Effector memory CD8-positive, alpha-beta T cell (primary cell): Measurements from ENCODE around the gene SLC12A5.

ENCODE experiments used
- ATAC-seq: fragments of 150-1000 bp; cut with Tn5 transposase; replicated peaks from 2 replicates; pipeline ENCODE4 v1.10.0; 2021; ENCODE audit warnings: mild to moderate bottlenecking, moderate library complexity
- DNase-seq, 3 experiments: peaks; one replicate each; pipeline ENCODE4 v3.0.0; 2021
- H3K27ac Mint-ChIP-seq, 2 donors: one replicate each; pipeline ENCODE4 v1.8.0; 2022; ENCODE audit warnings: mild to moderate bottlenecking in 2 of 2, mixed read lengths in 2 of 2, moderate library complexity in 2 of 2
- H3K27me3 Mint-ChIP-seq, 2 donors: one replicate each; pipeline ENCODE4 v1.8.0; 2022; ENCODE audit warnings: mixed read lengths in 2 of 2
- H3K36me3 Mint-ChIP-seq: one replicate; pipeline ENCODE4 v1.8.0; 2022; ENCODE audit warnings: mild to moderate bottlenecking, moderate library complexity, mixed read lengths; ENCODE audit not compliant: insufficient read depth
- H3K4me1 Mint-ChIP-seq, 2 donors: one replicate each; pipeline ENCODE4 v1.8.0; 2022; ENCODE audit warnings: low read depth in 2 of 2, mixed read lengths in 2 of 2
- H3K4me3 Mint-ChIP-seq, 2 donors: one replicate each; pipeline ENCODE4 v1.8.0; 2022; ENCODE audit warnings: mild to moderate bottlenecking in 2 of 2, mixed read lengths in 2 of 2, moderate library complexity in 2 of 2
- H3K9me3 Mint-ChIP-seq, 2 donors: one replicate each; pipeline ENCODE4 v1.8.0; 2022; ENCODE audit warnings: mixed read lengths in 2 of 2

Gene SLC12A5

GRCh38 chr20:46023148-46023484 lies 5.9 kb upstream of the SLC12A5 start:
- H3K27ac Mint-ChIP-seq, result no peak overlapping the region
- peaks cover 10 to 15% of the 10 kb centered on the region in 2 donors for H3K4me1 Mint-ChIP-seq
- DNase-seq (no peak), ATAC-seq (no peak)
- H3K4me3 Mint-ChIP-seq, result peak overlapping the region; percentile 17 to 77
- H3K9me3 Mint-ChIP-seq, result no peaks in the 10 kb centered on the region
- peaks cover 62 to 90% of the 10 kb centered on the region in 2 donors for H3K27me3 Mint-ChIP-seq
- H3K36me3 Mint-ChIP-seq, result no peaks in the 10 kb centered on the region

GRCh38 chr20:46023999-46024398 lies 5.0 kb upstream of the SLC12A5 start:
- Mint-ChIP-seq H3K27ac (no peak overlapping the region), H3K4me1 (peaks cover 10 to 17% of the 10 kb centered on the region in 2 donors), H3K27me3 (peaks cover 58 to 90% of the 10 kb centered on the region in 2 donors), H3K9me3 (no peaks in the 10 kb centered on the region), H3K4me3 (peak overlapping the region in 1 of 2 donors; percentile 77), H3K36me3 (no peaks in the 10 kb centered on the region)
- no peak for DNase-seq
- ATAC-seq, result no peak

DNA sequence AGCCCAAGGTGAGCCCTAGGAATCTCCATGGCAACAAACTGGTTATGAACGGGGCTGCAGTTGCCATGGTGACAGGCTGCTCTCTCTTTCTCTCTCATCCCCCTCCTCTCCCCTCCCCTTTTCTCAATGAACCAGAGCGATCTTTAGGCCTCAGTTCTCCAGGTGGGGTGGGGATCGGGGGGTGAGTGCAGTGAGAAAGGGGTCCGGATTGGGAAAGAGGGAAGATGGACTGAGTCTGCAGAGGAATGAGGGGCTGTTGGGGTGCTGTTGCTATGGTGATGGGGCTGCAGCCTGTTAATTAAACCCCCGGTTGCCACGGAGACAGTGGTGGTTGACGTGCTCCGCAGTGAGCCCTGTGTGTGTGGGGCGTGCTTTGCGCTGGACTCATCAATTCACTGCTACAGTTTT lies 3.6 kb upstream of the SLC12A5 start:
- no peaks in the 10 kb centered on the region for H3K9me3 Mint-ChIP-seq
- ATAC-seq (no peak), DNase-seq (no peak)
- no peak overlapping the region for H3K4me3 Mint-ChIP-seq
- peaks cover 4% of the 10 kb centered on the region for H3K36me3 Mint-ChIP-seq
- peaks cover 70 to 96% of the 10 kb centered on the region in 2 donors for H3K27me3 Mint-ChIP-seq
- peaks cover 10 to 17% of the 10 kb centered on the region in 2 donors for H3K4me1 Mint-ChIP-seq
- H3K27ac Mint-ChIP-seq, result no peak overlapping the region

DNA sequence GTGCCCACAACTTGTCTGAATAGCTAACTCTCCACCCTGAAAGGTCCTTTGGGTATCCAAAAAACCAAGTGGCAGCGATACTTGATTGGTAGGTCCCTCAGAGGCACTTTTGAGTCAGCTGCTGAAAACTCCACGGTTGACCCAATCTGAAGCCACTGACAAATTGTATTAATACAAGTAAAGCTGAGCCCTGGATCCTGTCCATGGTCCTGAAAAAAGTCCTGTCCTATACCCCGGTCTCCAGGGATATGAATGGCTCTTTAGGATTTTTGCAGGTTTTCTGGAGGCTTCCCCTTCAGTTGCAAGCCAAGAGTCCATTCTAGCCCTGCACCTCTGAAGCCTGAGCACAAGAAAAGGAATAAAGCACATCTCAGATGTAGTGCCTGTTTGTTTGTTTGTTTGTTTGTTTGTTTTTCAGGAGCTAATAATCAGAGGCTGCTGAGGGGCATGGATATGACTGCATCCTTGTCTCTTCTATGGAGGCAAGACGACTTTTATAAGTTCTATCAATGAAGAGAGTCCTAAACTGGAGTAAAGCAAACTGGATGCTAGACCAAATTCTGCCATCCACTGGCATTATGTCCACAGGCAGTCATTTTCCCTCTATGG lies 1.7 kb upstream of the SLC12A5 start:
- Mint-ChIP-seq H3K9me3 (no peaks in the 10 kb centered on the region), H3K36me3 (peaks cover 4% of the 10 kb centered on the region), H3K27ac (no peak overlapping the region), H3K27me3 (peaks cover 75 to 96% of the 10 kb centered on the region in 2 donors), H3K4me3 (no peak overlapping the region), H3K4me1 (peaks cover 6 to 11% of the 10 kb centered on the region in 2 donors)
- peak in 2 of 3 experiments; percentile 26 to 39 for DNase-seq
- no peak for ATAC-seq

- H3K36me3 Mint-ChIP-seq, result peaks cover 4% of the 10 kb centered on the region
- no peak for ATAC-seq
- H3K4me3 Mint-ChIP-seq, result no peak overlapping the region
- H3K27ac Mint-ChIP-seq, result no peak overlapping the region
- H3K27me3 Mint-ChIP-seq, result peaks cover 82 to 96% of the 10 kb centered on the region in 2 donors
- peaks cover 6 to 7% of the 10 kb centered on the region in 2 donors for H3K4me1 Mint-ChIP-seq
- no peaks in the 10 kb centered on the region for H3K9me3 Mint-ChIP-seq
- no peak for DNase-seq
Observed at GRCh38 chr20:46028110-46028509, 905 bp upstream of the SLC12A5 start.

GRCh38 chr20:46030284-46031013 lies 1.4 kb downstream of the SLC12A5 start:
- H3K9me3 Mint-ChIP-seq, result no peaks in the 10 kb centered on the region
- DNase-seq (no peak), ATAC-seq (no peak)
- H3K36me3 Mint-ChIP-seq, result peaks cover 4% of the 10 kb centered on the region
- peaks cover 0 to 2% of the 10 kb centered on the region in 2 donors for H3K4me1 Mint-ChIP-seq
- peaks cover 80 to 96% of the 10 kb centered on the region in 2 donors for H3K27me3 Mint-ChIP-seq
- no peak overlapping the region for H3K4me3 Mint-ChIP-seq
- H3K27ac Mint-ChIP-seq, result no peak overlapping the region

- peaks cover 82 to 95% of the 10 kb centered on the region in 2 donors for H3K27me3 Mint-ChIP-seq
- ATAC-seq, result no peak
Observed at GRCh38 chr20:46031014-46031569, 2.1 kb downstream of the SLC12A5 start.

GRCh38 chr20:46031701-46032254 lies 2.8 kb downstream of the SLC12A5 start:
- peaks cover 4% of the 10 kb centered on the region for H3K36me3 Mint-ChIP-seq
- no peak overlapping the region for H3K4me3 Mint-ChIP-seq
- no peak for DNase-seq
- H3K9me3 Mint-ChIP-seq, result no peaks in the 10 kb centered on the region
- H3K27ac Mint-ChIP-seq, result no peak overlapping the region
- H3K4me1 Mint-ChIP-seq, result peaks cover 0 to 2% of the 10 kb centered on the region in 2 donors
- ATAC-seq, result no peak
- peaks cover 77 to 91% of the 10 kb centered on the region in 2 donors for H3K27me3 Mint-ChIP-seq

More at GRCh38 chr20:46031014-46031569, 2.1 kb downstream of the SLC12A5 start:
- Mint-ChIP-seq H3K4me1 (peaks cover 0 to 2% of the 10 kb centered on the region in 2 donors), H3K4me3 (no peak overlapping the region), H3K36me3 (peaks cover 4% of the 10 kb centered on the region), H3K9me3 (no peaks in the 10 kb centered on the region), H3K27ac (no peak overlapping the region)
- DNase-seq, result no peak

GRCh38 chr20:46034039-46034438 lies 5.0 kb downstream of the SLC12A5 start:
- Mint-ChIP-seq H3K27me3 (peaks cover 62 to 89% of the 10 kb centered on the region in 2 donors), H3K4me1 (peaks cover 0 to under 1% of the 10 kb centered on the region in 2 donors), H3K4me3 (no peak overlapping the region), H3K9me3 (no peaks in the 10 kb centered on the region), H3K27ac (no peak overlapping the region), H3K36me3 (peaks cover 4% of the 10 kb centered on the region)
- ATAC-seq, result no peak
- DNase-seq, result no peak

DNA sequence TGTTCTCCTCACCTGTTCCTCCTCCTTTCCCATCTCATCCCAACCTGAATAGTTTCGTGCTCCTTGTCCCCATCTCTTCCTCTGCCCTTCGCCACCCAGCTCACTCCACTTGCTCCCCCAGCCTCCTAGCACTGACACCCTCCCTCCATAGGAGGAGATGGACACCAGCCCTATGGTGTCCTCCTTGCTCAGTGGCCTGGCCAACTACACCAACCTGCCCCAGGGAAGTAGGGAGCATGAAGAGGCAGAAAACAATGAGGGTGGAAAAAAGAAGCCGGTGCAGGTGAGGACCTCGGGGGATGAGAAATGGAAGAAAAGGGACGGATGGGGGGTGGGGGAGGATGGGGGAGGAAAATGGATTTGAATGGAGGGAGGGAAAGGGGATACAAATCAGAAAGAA lies 6.2 kb downstream of the SLC12A5 start:
- ATAC-seq (no peak), DNase-seq (no peak)
- Mint-ChIP-seq H3K4me3 (no peak overlapping the region), H3K4me1 (no peaks in the 10 kb centered on the region), H3K36me3 (no peaks in the 10 kb centered on the region), H3K27me3 (peaks cover 51 to 82% of the 10 kb centered on the region in 2 donors), H3K9me3 (no peaks in the 10 kb centered on the region), H3K27ac (no peak overlapping the region)

DNA sequence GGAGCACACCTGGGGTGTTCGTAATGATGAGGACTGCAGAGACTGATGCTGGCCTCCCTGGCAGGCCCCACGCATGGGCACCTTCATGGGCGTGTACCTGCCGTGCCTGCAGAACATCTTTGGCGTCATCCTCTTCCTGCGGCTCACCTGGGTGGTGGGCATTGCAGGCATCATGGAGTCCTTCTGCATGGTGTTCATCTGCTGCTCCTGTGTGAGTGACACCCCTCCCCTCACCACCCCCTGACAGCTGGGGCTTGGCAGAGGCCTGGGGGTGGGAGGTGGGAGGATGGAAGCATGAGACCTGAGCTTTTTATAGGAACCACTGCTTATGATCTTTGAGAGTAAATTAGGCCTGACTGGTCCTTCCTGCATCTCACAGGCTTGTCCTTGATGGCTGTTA lies 6.7 kb downstream of the SLC12A5 start:
- peaks cover 47 to 83% of the 10 kb centered on the region in 2 donors for H3K27me3 Mint-ChIP-seq
- H3K27ac Mint-ChIP-seq, result no peak overlapping the region
- no peak overlapping the region for H3K4me3 Mint-ChIP-seq
- ATAC-seq (no peak), DNase-seq (no peak)
- H3K9me3 Mint-ChIP-seq, result no peaks in the 10 kb centered on the region
- no peaks in the 10 kb centered on the region for H3K36me3 Mint-ChIP-seq
- H3K4me1 Mint-ChIP-seq, result no peaks in the 10 kb centered on the region

DNA sequence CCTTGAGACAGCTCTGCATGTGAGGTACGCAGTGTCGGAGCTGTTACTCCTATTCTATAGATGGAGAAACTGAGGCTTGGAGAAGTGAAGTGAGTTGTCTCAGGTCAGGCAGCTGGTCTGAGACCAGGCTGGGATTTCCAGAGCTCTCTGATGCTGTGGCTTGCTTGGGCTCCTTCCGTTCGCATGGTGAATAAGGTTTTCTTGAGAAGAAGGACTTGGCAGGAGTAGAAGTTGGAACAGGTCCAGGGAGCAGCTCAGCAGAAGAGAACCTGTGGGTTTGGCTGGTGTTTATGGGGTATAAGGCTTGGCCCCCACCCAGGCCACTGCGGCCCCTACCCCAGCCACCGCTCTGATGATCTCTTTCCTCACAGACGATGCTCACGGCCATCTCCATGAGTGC lies 7.4 kb downstream of the SLC12A5 start:
- Mint-ChIP-seq H3K27ac (no peak overlapping the region), H3K36me3 (no peaks in the 10 kb centered on the region), H3K4me1 (no peaks in the 10 kb centered on the region), H3K4me3 (no peak overlapping the region), H3K9me3 (no peaks in the 10 kb centered on the region), H3K27me3 (peaks cover 44 to 83% of the 10 kb centered on the region in 2 donors)
- DNase-seq (no peak), ATAC-seq (no peak)

- Mint-ChIP-seq H3K36me3 (no peaks in the 10 kb centered on the region), H3K27ac (no peak overlapping the region), H3K27me3 (peaks cover 48 to 83% of the 10 kb centered on the region in 2 donors), H3K4me1 (no peaks in the 10 kb centered on the region), H3K9me3 (no peaks in the 10 kb centered on the region), H3K4me3 (no peak overlapping the region)
- ATAC-seq (no peak), DNase-seq (no peak)
Observed at GRCh38 chr20:46037036-46037435, 8.0 kb downstream of the SLC12A5 start.
